Neural progenitor cell (in vitro differentiated cells): ENCODE measurements around the gene SCGN. TPM values are rescaled to one million over a fixed set of nuclear protein-coding genes. Genes with fewer than 3 reads are reported as not detected.
A peak's percentile ranks its signal among the peaks of the same experiment; 100 is the strongest.

ENCODE experiments used
- DNase-seq: peaks from one replicate; pipeline ENCODE4 v3.0.0-alpha.2; 2016; ENCODE audit warnings: low spot score
- H2AFZ ChIP-seq: fragments of 200-600 bp; sonication (generic); replicated peaks from 2 replicates; pipeline ENCODE4 v1.6.1; 2016; ENCODE audit warnings: antibody characterized with exemption
- H3F3A ChIP-seq: fragments of 200-600 bp; sonication (generic); 2 replicates; pipeline ENCODE4 v1.6.1; 2016; ENCODE audit warnings: antibody characterized with exemption, low read depth
- H3K27ac ChIP-seq: fragments of 200-600 bp; sonication (generic); 2 replicates; pipeline ENCODE4 v1.5.1; 2016; ENCODE audit warnings: mild to moderate bottlenecking
- H3K27me3 ChIP-seq: fragments of 200-600 bp; sonication (generic); 2 replicates; pipeline ENCODE4 v1.6.1; 2016; ENCODE audit warnings: mild to moderate bottlenecking, moderate library complexity
- H3K36me3 ChIP-seq: fragments of 200-600 bp; sonication (generic); 2 replicates; pipeline ENCODE4 v1.5.1; 2016
- H3K4me1 ChIP-seq: fragments of 200-600 bp; sonication (generic); 2 replicates; pipeline ENCODE4 v1.6.1; 2016; ENCODE audit warnings: mixed run types
- H3K4me2 ChIP-seq: fragments of 200-600 bp; sonication (generic); 2 replicates; pipeline ENCODE4 v1.6.1; 2016
- H3K4me3 ChIP-seq: fragments of 200-600 bp; sonication (generic); 2 replicates; pipeline ENCODE4 v1.5.1; 2016
- H3K79me2 ChIP-seq: fragments of 200-600 bp; sonication (generic); 2 replicates; pipeline ENCODE4 v1.6.1; 2016; ENCODE audit warnings: low read depth
- H3K9ac ChIP-seq: fragments of 200-600 bp; sonication (generic); 2 replicates; pipeline ENCODE4 v1.6.1; 2016
- H3K9me3 ChIP-seq: fragments of 200-600 bp; sonication (generic); 2 replicates; pipeline ENCODE4 v1.5.1; 2016; ENCODE audit warnings: low read depth
- H4K20me1 ChIP-seq: fragments of 200-600 bp; sonication (generic); 2 replicates; pipeline ENCODE4 v1.6.1; 2016; ENCODE audit warnings: low read depth
- H3K27ac Mint-ChIP-seq: 3 replicates; pipeline ENCODE4 v1.8.0; 2021; ENCODE audit warnings: mixed read lengths
- H3K27me3 Mint-ChIP-seq: 2 replicates; pipeline ENCODE4 v1.8.0; 2022; ENCODE audit warnings: low read depth, mild to moderate bottlenecking, inconsistent platforms, moderate library complexity, mixed read lengths; ENCODE audit not compliant: insufficient read depth
- H3K36me3 Mint-ChIP-seq: 3 replicates; pipeline ENCODE4 v1.8.0; 2021; ENCODE audit warnings: mixed read lengths
- H3K4me1 Mint-ChIP-seq: 3 replicates; pipeline ENCODE4 v1.8.0; 2021; ENCODE audit warnings: mixed read lengths
- H3K4me3 Mint-ChIP-seq: 3 replicates; pipeline ENCODE4 v1.8.0; 2021; ENCODE audit warnings: mild to moderate bottlenecking, moderate library complexity, mixed read lengths
- H3K9me3 Mint-ChIP-seq: 3 replicates; pipeline ENCODE4 v1.8.0; 2020; ENCODE audit warnings: mixed read lengths
- CTCF ChIP-seq: fragments of 200-600 bp; sonication (generic); IDR thresholded peaks from 2 replicates; pipeline ENCODE4 v1.5.1; 2017; ENCODE audit warnings: antibody characterized with exemption, mild to moderate bottlenecking
- EZH2 ChIP-seq: fragments of 200-600 bp; sonication (generic); IDR thresholded peaks from 2 replicates; pipeline ENCODE4 v1.6.1; 2017; ENCODE audit warnings: antibody characterized with exemption, mild to moderate bottlenecking, moderate library complexity
- EZH2phosphoT487 ChIP-seq: fragments of 200-600 bp; sonication (generic); IDR thresholded peaks from 2 replicates; pipeline ENCODE4 v1.6.1; 2017; ENCODE audit warnings: antibody characterized with exemption
- total RNA-seq: library from RNA; depleted of rRNA; stranded (reverse); fragments of >200 nt; gene quantifications from 2 replicates; pipeline ENCODE4 v1.2.3, GENCODE V29; 2015; ENCODE audit warnings: low replicate concordance

SCGN gene
- total RNA-seq, 1 donor from 2014 or later = not detected

DNA sequence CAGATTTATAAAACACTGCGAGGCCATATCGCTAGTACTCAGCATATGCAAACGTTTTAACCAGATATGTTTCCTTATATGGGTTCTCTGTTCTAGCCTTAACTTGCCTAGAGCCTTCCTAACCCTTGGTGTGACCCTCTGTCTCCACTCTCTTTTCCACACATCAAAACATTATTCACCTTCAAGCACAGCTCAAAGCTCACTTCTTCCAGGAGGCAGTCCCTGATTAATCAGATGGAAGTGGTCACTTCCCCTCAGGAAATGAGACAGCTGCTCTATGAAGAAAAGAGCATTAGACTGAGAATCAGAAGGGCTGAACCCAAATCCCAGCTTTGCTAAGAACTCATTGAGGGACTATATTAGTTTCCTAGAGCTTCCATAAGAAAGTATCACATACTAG, 62.8 kb downstream of the SCGN start:
- Histone ChIP-seq H3K36me3 (no peaks in the 10 kb centered on the region), H3F3A (no peaks in the 10 kb centered on the region), H3K27me3 (no peaks in the 10 kb centered on the region), H3K9me3 (no peaks in the 10 kb centered on the region), H3K4me2 (no peak overlapping the region), H3K4me3 (no peak overlapping the region), H4K20me1 (no peaks in the 10 kb centered on the region), H3K4me1 (peaks cover 11% of the 10 kb centered on the region), H3K9ac (no peak overlapping the region), H3K27ac (no peak overlapping the region), H3K79me2 (no peaks in the 10 kb centered on the region), H2AFZ (no peak overlapping the region)
- no peak for TF ChIP-seq EZH2phosphoT487
- no peak for TF ChIP-seq CTCF
- TF ChIP-seq EZH2 = no peak
- Mint-ChIP-seq H3K36me3 (no peaks in the 10 kb centered on the region), H3K4me1 (peaks cover 19% of the 10 kb centered on the region), H3K9me3 (no peaks in the 10 kb centered on the region), H3K27ac (peak overlapping the region; percentile 57), H3K4me3 (no peak overlapping the region), H3K27me3 (no peaks in the 10 kb centered on the region)
- no peak for DNase-seq

DNA sequence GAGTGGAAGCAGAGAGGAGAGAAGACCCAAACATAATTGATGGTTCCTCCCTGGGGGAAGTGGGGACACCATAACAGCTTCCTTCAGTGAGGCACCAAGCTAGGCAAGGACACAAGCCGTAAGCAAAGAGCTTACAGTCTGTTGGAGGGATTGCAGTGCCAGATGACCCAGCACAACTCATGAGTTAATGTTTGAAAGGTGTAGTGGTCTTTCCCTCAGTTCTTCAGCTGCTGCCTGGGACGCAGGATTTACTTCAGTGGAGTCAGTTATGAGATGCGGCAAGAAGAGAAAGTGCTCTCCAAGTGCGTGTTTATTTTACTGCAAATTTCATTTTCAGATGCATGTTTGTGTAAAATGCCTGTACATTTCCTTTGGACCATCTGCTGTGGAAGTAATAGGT, 63.8 kb downstream of the SCGN start:
- H3K79me2 ChIP-seq = no peaks in the 10 kb centered on the region
- Mint-ChIP-seq H3K9me3 (no peaks in the 10 kb centered on the region), H3K4me3 (no peak overlapping the region), H3K27ac (no peak overlapping the region), H3K27me3 (no peaks in the 10 kb centered on the region), H3K36me3 (no peaks in the 10 kb centered on the region), H3K4me1 (peaks cover 19% of the 10 kb centered on the region)
- H3K4me1 ChIP-seq = peaks cover 11% of the 10 kb centered on the region
- H2AFZ ChIP-seq = no peak overlapping the region
- DNase-seq = no peak
- H3K9me3 ChIP-seq = no peaks in the 10 kb centered on the region
- H3K9ac ChIP-seq = no peak overlapping the region
- TF ChIP-seq EZH2phosphoT487 (no peak), CTCF (no peak), EZH2 (no peak)
- no peaks in the 10 kb centered on the region for H3K27me3 ChIP-seq
- H4K20me1 ChIP-seq = no peaks in the 10 kb centered on the region
- H3F3A ChIP-seq = no peaks in the 10 kb centered on the region
- H3K4me3 ChIP-seq = no peak overlapping the region
- no peak overlapping the region for H3K4me2 ChIP-seq
- H3K36me3 ChIP-seq = no peaks in the 10 kb centered on the region
- H3K27ac ChIP-seq = no peak overlapping the region

GRCh38 chr6:25717866-25718740, 66.1 kb downstream of the SCGN start:
- Mint-ChIP-seq H3K27me3 (no peaks in the 10 kb centered on the region), H3K9me3 (no peaks in the 10 kb centered on the region), H3K4me3 (no peak overlapping the region), H3K4me1 (peaks cover 18% of the 10 kb centered on the region), H3K36me3 (no peaks in the 10 kb centered on the region), H3K27ac (no peak overlapping the region)
- no peaks in the 10 kb centered on the region for H3F3A ChIP-seq
- H3K36me3 ChIP-seq = no peaks in the 10 kb centered on the region
- H3K9me3 ChIP-seq = no peaks in the 10 kb centered on the region
- peak; percentile 38 for DNase-seq
- H4K20me1 ChIP-seq = no peaks in the 10 kb centered on the region
- no peaks in the 10 kb centered on the region for H3K27me3 ChIP-seq
- H3K79me2 ChIP-seq = no peaks in the 10 kb centered on the region
- H3K4me3 ChIP-seq = no peak overlapping the region
- H2AFZ ChIP-seq = no peak overlapping the region
- no peak overlapping the region for H3K4me2 ChIP-seq
- TF ChIP-seq CTCF (peak; percentile 78), EZH2 (no peak)
- H3K27ac ChIP-seq = no peak overlapping the region
- H3K9ac ChIP-seq = no peak overlapping the region
- peaks cover 11% of the 10 kb centered on the region for H3K4me1 ChIP-seq
